ENCODE data around the gene WRNIP1.

DNA sequence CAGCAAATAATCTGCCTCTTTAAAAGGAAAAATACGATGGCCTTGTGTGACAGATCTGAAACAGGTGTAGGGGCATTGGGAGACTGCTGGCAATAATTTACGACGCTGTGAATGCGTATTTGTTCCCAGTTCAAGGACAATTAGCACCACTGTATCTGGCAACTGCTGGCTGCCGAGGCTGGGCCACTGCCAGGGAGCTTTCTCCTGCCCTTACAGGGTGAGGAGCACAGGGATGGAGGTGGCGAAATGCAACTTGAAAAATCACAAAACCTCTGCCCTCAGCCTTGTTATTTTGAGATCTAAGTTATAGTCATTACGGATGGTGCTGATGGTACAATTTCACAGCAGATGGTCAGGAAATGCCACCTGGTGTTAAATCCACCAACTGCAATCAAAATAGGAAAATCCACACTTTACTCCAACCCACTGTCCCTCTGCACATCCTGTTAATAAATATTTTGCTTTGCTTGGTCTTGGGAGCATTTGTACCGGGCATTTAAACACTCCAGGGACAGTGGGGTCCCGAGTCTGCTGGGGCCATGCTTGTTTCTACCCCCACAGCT, 20.9 kb upstream of the WRNIP1 start:
- TF ChIP-seq POLR2AphosphoS5 (IDR thresholded peaks at IDR 0.05), result no peak
- TF ChIP-seq, protein P1, sequence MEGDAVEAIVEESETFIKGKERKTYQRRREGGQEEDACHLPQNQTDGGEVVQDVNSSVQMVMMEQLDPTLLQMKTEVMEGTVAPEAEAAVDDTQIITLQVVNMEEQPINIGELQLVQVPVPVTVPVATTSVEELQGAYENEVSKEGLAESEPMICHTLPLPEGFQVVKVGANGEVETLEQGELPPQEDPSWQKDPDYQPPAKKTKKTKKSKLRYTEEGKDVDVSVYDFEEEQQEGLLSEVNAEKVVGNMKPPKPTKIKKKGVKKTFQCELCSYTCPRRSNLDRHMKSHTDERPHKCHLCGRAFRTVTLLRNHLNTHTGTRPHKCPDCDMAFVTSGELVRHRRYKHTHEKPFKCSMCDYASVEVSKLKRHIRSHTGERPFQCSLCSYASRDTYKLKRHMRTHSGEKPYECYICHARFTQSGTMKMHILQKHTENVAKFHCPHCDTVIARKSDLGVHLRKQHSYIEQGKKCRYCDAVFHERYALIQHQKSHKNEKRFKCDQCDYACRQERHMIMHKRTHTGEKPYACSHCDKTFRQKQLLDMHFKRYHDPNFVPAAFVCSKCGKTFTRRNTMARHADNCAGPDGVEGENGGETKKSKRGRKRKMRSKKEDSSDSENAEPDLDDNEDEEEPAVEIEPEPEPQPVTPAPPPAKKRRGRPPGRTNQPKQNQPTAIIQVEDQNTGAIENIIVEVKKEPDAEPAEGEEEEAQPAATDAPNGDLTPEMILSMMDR (IDR thresholded peaks at IDR 0.05), result no peak
